HG03064 (cell line): ENCODE measurements around the gene PLS1.
"Not testable (repeated sequence)": the region's sequence is repeated elsewhere in the genome, so short reads cannot be mapped to it uniquely, and the experiment has no call there.

Source experiments
- ATAC-seq: cut with Tn5 transposase; IDR thresholded peaks from one replicate; pipeline ENCODE4 v1.9.1; 2021; ENCODE audit warnings: low read depth; ENCODE audit not compliant: unreplicated experiment

The PLS1 gene

GRCh38 chr3:142690613-142691012, 94.4 kb downstream of the PLS1 start:
- ATAC-seq = no peak

GRCh38 chr3:142691527-142691926, 95.3 kb downstream of the PLS1 start:
- ATAC-seq = no peak

GRCh38 chr3:142693136-142693853, 97.1 kb downstream of the PLS1 start:
- no peak for ATAC-seq

- no peak for ATAC-seq
Measured at GRCh38 chr3:142694225-142694624, 98.0 kb downstream of the PLS1 start.

DNA sequence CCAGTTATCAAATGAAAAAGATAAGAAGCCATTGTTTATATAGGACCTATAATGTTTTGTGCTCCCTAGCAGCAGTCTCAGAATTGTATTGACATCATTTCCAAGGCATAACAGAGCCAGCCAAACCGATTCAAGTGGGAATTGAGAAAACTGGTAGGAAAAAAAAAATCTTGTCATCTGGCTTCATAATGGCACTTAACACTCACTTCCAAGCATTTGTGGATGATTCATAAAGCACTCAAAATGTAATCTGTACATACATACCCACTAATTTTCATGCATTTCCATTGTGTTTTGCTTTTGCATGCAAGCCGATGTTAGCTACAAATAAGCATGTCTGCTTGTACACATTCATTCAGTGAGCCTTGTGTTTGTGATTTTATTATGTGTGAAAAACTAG, 109.0 kb downstream of the PLS1 start:
- no peak for ATAC-seq

DNA sequence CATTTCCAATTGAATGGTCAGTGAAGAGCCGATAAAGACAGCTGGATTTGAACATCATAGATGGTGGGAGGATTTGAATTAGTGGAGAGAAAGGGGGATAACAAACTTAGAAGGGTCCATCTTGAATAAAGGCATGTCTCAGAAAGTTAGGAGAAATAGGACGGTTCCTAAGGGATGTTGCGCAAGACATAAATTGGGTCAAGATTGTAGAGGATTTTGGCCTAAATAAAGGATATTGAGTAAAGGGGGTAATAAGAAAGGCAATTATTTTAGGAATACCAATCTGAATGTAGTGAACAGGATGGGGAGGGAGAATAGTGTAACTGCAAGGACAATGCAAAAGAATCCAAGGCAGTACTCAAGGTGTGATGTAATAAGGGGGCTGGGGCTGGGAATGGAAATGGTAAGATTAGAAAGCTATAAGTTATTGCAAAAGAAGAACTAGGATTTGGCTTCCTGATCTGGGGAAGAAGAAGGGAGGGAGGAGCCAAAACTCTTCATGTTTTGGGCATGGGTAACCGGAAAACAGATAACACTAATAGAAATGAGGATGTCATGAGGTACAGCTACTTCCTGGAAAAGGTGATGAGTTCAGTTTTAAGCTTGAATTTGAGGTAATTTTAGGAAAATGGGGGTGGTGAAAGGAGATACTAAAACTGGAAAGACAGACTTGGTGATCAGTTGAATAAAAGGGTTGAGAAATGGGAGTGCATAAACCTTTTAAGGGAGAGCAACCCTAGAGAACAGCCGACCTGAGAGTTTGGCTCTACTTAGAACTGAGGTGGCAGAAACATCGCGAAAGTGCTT, 110.3 kb downstream of the PLS1 start:
- ATAC-seq = no peak

DNA sequence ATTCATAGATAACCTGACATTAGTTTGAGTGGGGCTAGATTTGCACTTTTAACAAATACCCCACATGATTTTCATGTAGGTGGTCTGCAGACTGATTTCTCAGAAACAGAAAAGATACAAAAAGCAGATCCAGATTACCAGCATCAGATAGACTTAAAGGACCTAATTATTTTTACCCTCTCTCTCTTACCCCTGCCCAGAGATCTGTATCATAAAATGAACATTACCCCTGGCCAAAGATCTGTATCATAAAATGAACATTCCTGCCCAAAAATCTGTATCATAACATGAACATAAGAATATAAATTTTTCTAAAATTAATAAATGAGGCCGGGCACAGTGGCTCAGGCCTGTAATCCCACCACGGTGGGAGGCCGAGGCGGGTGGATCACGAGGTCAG, 113.0 kb downstream of the PLS1 start:
- ATAC-seq = no peak

GRCh38 chr3:142714882-142715281, 118.7 kb downstream of the PLS1 start:
- ATAC-seq = not testable (repeated sequence)

DNA sequence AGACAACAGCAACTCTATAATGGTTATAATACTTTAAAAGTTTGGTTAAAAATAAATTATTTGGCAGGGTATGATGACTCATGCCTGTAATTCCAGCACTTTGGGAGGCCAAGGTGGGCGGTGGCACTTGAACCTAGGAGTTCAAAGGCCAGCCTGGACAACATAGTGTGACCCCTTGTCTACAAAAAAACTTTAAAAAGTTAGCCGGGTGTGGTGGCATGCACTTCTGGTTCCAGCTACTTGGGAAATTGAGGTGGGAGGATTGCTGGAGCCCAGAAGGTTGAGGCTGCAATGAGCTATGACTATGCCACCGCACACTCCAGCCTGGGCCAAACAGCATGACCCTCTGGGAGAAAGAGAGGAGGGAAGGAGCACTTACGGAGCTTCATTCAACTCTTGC, 119.9 kb downstream of the PLS1 start:
- no peak for ATAC-seq

- ATAC-seq = no peak
Measured at GRCh38 chr3:142723665-142723967, 127.4 kb downstream of the PLS1 start.

- ATAC-seq = peak; percentile 96
Measured at GRCh38 chr3:142723968-142724681, 127.9 kb downstream of the PLS1 start, which contains the start of gene TRPC1. Gene TRPC1, plus strand, starts transcription at chr3:142724034. Its CDS starts 526 bp downstream, at chr3:142724560.

- no peak for ATAC-seq
Measured at GRCh38 chr3:142724682-142725356, 128.6 kb downstream of the PLS1 start.

DNA sequence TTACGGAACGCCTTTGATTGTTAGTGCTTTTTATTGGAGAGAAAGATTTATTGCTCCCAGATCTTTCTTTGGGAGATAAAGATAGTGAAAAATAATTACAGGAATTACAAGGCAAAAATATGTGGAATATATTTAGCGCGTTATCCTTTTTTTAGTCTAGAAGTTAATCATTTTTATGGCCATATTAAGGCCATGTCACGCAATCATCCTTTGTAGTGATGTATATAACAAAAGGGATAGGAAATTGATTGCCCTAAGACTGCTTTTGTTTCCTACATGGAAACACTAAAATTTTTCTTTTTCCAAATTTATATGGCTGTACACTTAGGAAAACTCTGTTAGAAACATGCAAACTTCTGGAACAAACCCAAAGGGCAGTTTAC, 129.2 kb downstream of the PLS1 start:
- ATAC-seq = no peak

GRCh38 chr3:142726017-142726416, 129.8 kb downstream of the PLS1 start:
- no peak for ATAC-seq

- ATAC-seq = no peak
Measured at GRCh38 chr3:142732066-142732465, 135.9 kb downstream of the PLS1 start.

DNA sequence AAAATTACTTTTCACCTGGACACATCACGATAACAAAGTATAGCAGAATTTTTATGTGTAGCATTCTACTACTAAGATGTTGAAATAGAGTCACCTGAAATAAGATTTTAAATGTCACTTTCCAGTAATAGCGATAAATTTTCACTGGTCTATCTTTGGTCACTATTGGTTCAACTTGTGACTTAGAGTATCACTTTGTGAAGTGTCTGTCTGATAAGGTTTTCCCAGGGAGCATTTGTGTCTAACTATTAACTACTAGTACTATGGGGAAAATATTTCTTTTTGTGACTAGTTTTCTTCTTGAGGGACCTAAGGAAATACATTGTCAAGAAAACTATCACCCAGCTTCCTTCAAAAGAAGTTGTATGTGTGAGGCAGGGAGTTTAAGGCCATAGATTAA, 138.6 kb downstream of the PLS1 start:
- ATAC-seq = no peak

DNA sequence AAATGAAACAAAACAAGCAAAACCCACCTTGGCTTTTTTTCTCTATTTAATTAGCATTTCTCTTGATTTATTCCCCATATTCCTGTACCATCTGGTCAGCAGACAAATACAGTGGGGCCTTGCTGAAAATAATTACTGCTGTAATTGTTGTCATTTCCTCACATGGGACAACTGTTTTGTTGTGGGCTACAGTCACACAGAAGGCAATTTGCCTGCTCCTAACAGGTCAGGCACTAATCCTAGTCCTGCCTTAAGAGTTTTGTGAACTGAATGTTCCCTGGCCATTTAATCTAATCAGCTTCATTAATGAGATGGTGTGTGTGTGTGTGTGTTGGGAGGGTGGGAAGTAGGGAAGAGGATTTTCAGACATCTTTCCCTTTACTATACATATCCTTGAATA, 139.3 kb downstream of the PLS1 start:
- ATAC-seq = no peak

DNA sequence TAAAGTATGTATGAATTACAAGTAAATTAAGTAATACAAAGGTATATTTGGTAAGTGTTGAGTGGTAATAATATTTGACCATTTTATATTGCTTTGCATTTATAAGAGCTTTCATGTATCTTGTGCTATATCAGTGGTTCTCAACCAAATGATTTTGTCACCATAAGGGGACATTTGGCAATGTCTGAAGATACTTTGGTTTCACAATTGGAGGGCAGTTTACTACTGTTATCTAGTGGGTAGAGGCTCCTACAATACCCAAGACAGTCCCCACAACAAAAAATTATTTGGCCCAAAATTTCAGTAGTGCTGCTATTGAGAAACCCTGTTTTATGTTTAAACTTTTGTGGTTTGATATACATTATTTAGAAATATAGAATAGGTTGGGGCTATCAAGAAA, 142.2 kb downstream of the PLS1 start:
- ATAC-seq = no peak

- ATAC-seq = no peak
Measured at GRCh38 chr3:142746646-142747045, 150.5 kb downstream of the PLS1 start.

GRCh38 chr3:142750531-142750930, 154.3 kb downstream of the PLS1 start:
- ATAC-seq = not testable (repeated sequence)

DNA sequence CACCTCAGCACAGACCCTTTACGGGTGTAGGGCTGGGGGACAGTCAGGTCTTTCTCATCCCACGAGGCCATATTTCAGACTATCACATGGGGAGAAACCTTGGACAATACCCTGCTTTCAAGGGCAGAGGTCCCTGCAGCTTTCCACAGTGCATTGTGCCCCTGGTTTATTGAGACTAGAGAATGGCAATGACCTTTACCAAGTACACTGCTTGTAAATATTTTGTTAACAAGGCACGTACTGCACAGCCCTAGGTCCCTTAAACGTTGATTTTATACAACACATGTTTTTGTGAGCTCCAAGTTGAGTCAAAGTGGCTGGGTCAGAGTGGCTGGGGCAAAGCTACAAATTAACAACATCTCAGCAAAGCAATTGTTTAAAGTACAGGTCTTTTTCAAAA, 156.4 kb downstream of the PLS1 start:
- not testable (repeated sequence) for ATAC-seq
